Keratinocyte (primary cell): ENCODE measurements around the gene ATG4D. TPM values are rescaled to one million over a fixed set of nuclear protein-coding genes. Genes with fewer than 3 reads are reported as not detected.
A peak's percentile ranks its signal among the peaks of the same experiment; 100 is the strongest.

Source experiments
- DNase-seq: peaks from one replicate; pipeline ENCODE4 v3.0.0-alpha.2; 2011; ENCODE audit warnings: low read depth, missing footprints, low spot score
- FAIRE-seq: peaks from 2 replicates; lab custom pipeline; 2011; peaks lifted over from hg19 to GRCh38; lab: Jason Lieb, UNC
- H2AFZ ChIP-seq: 2 replicates; pipeline ENCODE4 v1.6.0; 2012; ENCODE audit warnings: low read length, control low read depth, inconsistent platforms; ENCODE audit not compliant: control insufficient read depth
- H3K27ac ChIP-seq: 2 replicates; pipeline ENCODE4 v1.5.1; 2011; ENCODE audit warnings: low read length; ENCODE audit not compliant: control insufficient read depth, insufficient read depth
- H3K27me3 ChIP-seq: 3 replicates; pipeline ENCODE4 v1.6.0; 2011; ENCODE audit warnings: low read length; ENCODE audit not compliant: control insufficient read depth, insufficient read depth; ENCODE audit errors: extremely low read depth
- H3K36me3 ChIP-seq, 2 experiments: 2 replicates in 1 of 2; 3 replicates in 1 of 2; pipeline ENCODE4 v1.5.1; 2011; ENCODE audit warnings: low read length in 2 of 2, mild to moderate bottlenecking in 1 of 2; ENCODE audit not compliant: control insufficient read depth in 2 of 2, insufficient read depth in 2 of 2; ENCODE audit errors: extremely low read depth in 1 of 2
- H3K4me1 ChIP-seq: 3 replicates; pipeline ENCODE4 v1.5.1; 2011; ENCODE audit warnings: low read length; ENCODE audit not compliant: control insufficient read depth, insufficient read depth; ENCODE audit errors: extremely low read depth
- H3K4me2 ChIP-seq: 3 replicates; pipeline ENCODE4 v1.6.0; 2011; ENCODE audit warnings: low read depth, low read length; ENCODE audit not compliant: control insufficient read depth, insufficient read depth; ENCODE audit errors: extremely low read depth
- H3K4me3 ChIP-seq, 3 experiments: fragments of 200-600 bp in 1 of 3; sonication (generic) in 1 of 3; 2 replicates in 2 of 3; 3 replicates in 1 of 3; pipeline ENCODE4 v1.5.1; 2011 to 2016; ENCODE audit warnings: low read length in 3 of 3, mild to moderate bottlenecking in 3 of 3, control low read depth in 2 of 3, inconsistent platforms in 1 of 3, low read depth in 1 of 3, mixed read lengths in 1 of 3, mixed run types in 1 of 3, moderate library complexity in 1 of 3; ENCODE audit not compliant: control insufficient read depth in 2 of 3, insufficient read depth in 2 of 3; ENCODE audit errors: extremely low read depth in 1 of 3
- H3K79me2 ChIP-seq: 2 replicates; pipeline ENCODE4 v1.6.0; 2012; ENCODE audit warnings: low read length; ENCODE audit not compliant: control insufficient read depth, insufficient read depth
- H3K9ac ChIP-seq: 3 replicates; pipeline ENCODE4 v1.6.0; 2011; ENCODE audit warnings: low read length; ENCODE audit not compliant: control insufficient read depth, insufficient read depth; ENCODE audit errors: extremely low read depth
- H3K9me1 ChIP-seq: 3 replicates; pipeline ENCODE4 v1.6.0; 2011; ENCODE audit warnings: low read length; ENCODE audit not compliant: control insufficient read depth, insufficient read depth; ENCODE audit errors: extremely low read depth
- H3K9me3 ChIP-seq: 2 replicates; pipeline ENCODE4 v1.5.1; 2012; ENCODE audit warnings: low read depth, low read length; ENCODE audit not compliant: control insufficient read depth
- H4K20me1 ChIP-seq: 3 replicates; pipeline ENCODE4 v1.6.0; 2011; ENCODE audit warnings: low read length; ENCODE audit not compliant: control insufficient read depth, insufficient read depth; ENCODE audit errors: extremely low read depth
- CTCF ChIP-seq, 3 experiments: IDR thresholded peaks in 1 of 3; conservative IDR thresholded peaks in 1 of 3; optimal IDR thresholded peaks in 1 of 3; 2 replicates in 2 of 3; 3 replicates in 1 of 3; pipeline versions ENCODE3 to v1.5.1; 2011; ENCODE audit warnings: low read length in 3 of 3, mild to moderate bottlenecking in 3 of 3, moderate library complexity in 2 of 3, control low read depth in 1 of 3, inconsistent platforms in 1 of 3; ENCODE audit not compliant: insufficient read depth in 2 of 3; ENCODE audit errors: extremely low read depth in 1 of 3
- EZH2 ChIP-seq: IDR thresholded peaks from one replicate; pipeline ENCODE4 v1.6.1; 2012; ENCODE audit warnings: inconsistent platforms, mild to moderate bottlenecking, low read length, moderate library complexity
- dilution Hi-C: fragments of 300-500 bp; cut with MboI; formaldehyde crosslinking; loops from one replicate; pipeline ENCODE4 v1.7.0; 2020; ENCODE audit warnings: low sequenced_read_pairs; ENCODE audit not compliant: extremely low pct_ligation_motif_present
- polyA plus RNA-seq, 5 experiments: library from polyadenylated mRNA; depleted of rRNA in 3 of 5; stranded (reverse) in 3 of 5; stranded (forward) in 1 of 5; unstranded in 1 of 5; fragments of >200 nt; gene quantifications; 1 replicate in 1 of 5; 2 replicates in 3 of 5; 3 replicates in 1 of 5; pipeline versions ENCODE4 v1.2.1 to v1.2.3, GENCODE V29; 2011 to 2012; ENCODE audit warnings: missing spikeins in 2 of 5, low read depth in 1 of 5, low replicate concordance in 1 of 5

The ATG4D gene
- polyA plus RNA-seq, 1 donor (not counting 4 experiments of a cell fraction or from before 2014, with no cell fraction given), result 12.6 TPM

DNA sequence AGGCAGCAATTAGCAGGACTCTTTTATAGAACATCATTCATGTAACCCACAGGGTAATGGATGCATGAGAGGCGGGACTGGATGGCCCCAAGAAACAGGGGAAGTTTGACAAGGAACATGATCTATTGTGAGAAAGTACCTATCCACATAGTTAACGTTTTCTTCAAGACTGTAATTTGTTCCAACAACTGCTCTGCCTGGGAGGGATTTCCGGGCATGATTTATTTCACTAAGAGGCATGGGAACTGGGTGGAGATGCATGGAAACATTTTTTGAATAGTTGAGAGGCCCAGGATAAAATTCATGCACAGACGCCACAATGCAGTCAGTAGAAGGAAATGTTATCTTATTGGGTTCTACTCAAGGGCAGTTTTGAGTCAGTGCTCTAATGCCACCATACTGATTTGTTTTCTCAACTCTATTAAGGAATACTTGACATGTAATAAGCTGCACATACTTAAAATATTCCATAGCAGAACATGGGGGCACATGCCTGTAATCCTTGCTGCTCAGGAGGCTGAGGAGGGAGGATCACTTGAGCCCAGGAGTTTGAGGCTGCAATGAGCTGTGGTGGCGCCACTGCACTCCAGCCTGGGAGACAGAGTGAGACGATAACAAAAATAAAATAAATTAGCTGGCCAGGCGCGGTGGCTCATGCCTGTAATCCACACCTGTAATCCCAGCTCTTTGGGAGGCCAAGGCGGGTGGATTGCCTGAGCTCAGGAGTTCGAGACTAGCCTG is 9.9 kb upstream of the ATG4D start:
- TF ChIP-seq CTCF (optimal IDR thresholded peaks at IDR 0.05 in 1 of 3, IDR thresholded peaks at IDR 0.05 in 1 of 3, conservative IDR thresholded peaks at IDR 0.05 in 1 of 3; ENCODE audit: extremely low read depth in 1 of 3, insufficient read depth in 2 of 3, low read length in 3 of 3) (no peak), EZH2 (no peak)
- Histone ChIP-seq H4K20me1 (no peaks in the 10 kb centered on the region), H3K79me2 (no peaks in the 10 kb centered on the region), H2AFZ (peak overlapping the region; percentile 58), H3K9me1 (no peaks in the 10 kb centered on the region), H3K4me2 (peak overlapping the region; percentile 32), H3K36me3 (no peaks in the 10 kb centered on the region), H3K9me3 (no peaks in the 10 kb centered on the region), H3K27ac (peak overlapping the region; percentile 45), H3K27me3 (no peaks in the 10 kb centered on the region), H3K4me1 (peaks cover 26% of the 10 kb centered on the region), H3K4me3 (no peak overlapping the region), H3K9ac (no peak overlapping the region)
- dilution Hi-C loops, result no loop called here
- FAIRE-seq, result peak; percentile 85
- DNase-seq, result no peak

DNA sequence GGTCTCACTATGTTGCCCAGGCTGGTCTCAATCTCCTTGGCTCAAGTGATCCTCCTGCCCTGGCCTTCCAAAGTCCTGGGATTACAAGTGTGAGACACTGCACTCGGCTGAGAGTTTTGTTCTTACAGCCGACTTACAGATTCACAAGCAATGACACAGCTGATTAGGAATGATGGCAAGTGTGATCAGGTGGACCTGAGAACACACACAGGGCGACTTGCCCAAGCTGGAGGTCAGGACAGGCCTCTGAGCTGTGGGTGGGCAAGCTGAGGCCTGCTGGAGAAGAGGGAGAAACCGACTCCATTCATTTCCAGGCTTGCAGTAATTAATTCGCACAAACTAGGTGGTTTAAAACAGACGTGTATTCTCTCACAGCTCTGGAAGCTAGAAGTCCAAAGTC is 8.1 kb upstream of the ATG4D start:
- H4K20me1 ChIP-seq, result no peaks in the 10 kb centered on the region
- H3K27me3 ChIP-seq, result no peaks in the 10 kb centered on the region
- DNase-seq (peak; percentile 79), FAIRE-seq (peak; percentile 100)
- peak overlapping the region; percentile 51 for H3K27ac ChIP-seq
- H3K9me3 ChIP-seq, result no peaks in the 10 kb centered on the region
- dilution Hi-C loops, result no loop called here
- H3K4me2 ChIP-seq, result peak overlapping the region; percentile 87
- peak overlapping the region; percentile 29 for H3K9ac ChIP-seq
- no peaks in the 10 kb centered on the region for H3K36me3 ChIP-seq
- H3K4me3 ChIP-seq, result peak overlapping the region in 2 of 3 experiments; percentile 7 to 19
- TF ChIP-seq EZH2 (no peak), CTCF (optimal IDR thresholded peaks at IDR 0.05 in 1 of 3, IDR thresholded peaks at IDR 0.05 in 1 of 3, conservative IDR thresholded peaks at IDR 0.05 in 1 of 3; ENCODE audit: extremely low read depth in 1 of 3, insufficient read depth in 2 of 3, low read length in 3 of 3) (no peak)
- H3K4me1 ChIP-seq, result peaks cover 26% of the 10 kb centered on the region
- H2AFZ ChIP-seq, result peak overlapping the region; percentile 16
- H3K79me2 ChIP-seq, result no peaks in the 10 kb centered on the region
- H3K9me1 ChIP-seq, result no peaks in the 10 kb centered on the region
